Measurements from ENCODE around the gene CCDC197.

Gene CCDC197

GRCh38 chr14:94045101-94045500 lies 48.0 kb downstream of the CCDC197 start:
- DNase-seq = no peak

- DNase-seq = no peak
Measured at GRCh38 chr14:94045563-94046345, 48.7 kb downstream of the CCDC197 start.

GRCh38 chr14:94046696-94047250 lies 49.7 kb downstream of the CCDC197 start:
- DNase-seq = no peak

- DNase-seq = no peak
Measured at GRCh38 chr14:94047581-94047980, 50.5 kb downstream of the CCDC197 start.

GRCh38 chr14:94048691-94049624 lies 51.9 kb downstream of the CCDC197 start:
- DNase-seq = no peak

- DNase-seq = no peak
Measured at GRCh38 chr14:94049625-94050023, 52.5 kb downstream of the CCDC197 start.

GRCh38 chr14:94050231-94050880 lies 53.3 kb downstream of the CCDC197 start:
- DNase-seq = no peak

- DNase-seq = no peak
Measured at GRCh38 chr14:94051115-94051514, 54.0 kb downstream of the CCDC197 start.

GRCh38 chr14:94051779-94052178 lies 54.7 kb downstream of the CCDC197 start:
- DNase-seq = no peak

- DNase-seq = no peak
Measured at GRCh38 chr14:94052199-94052598, 55.1 kb downstream of the CCDC197 start.

GRCh38 chr14:94052662-94053061 lies 55.6 kb downstream of the CCDC197 start:
- DNase-seq = no peak

GRCh38 chr14:94054401-94054800 lies 57.3 kb downstream of the CCDC197 start:
- no peak for DNase-seq

- DNase-seq = no peak
Measured at GRCh38 chr14:94054936-94055335, 57.8 kb downstream of the CCDC197 start.

- no peak for DNase-seq
Measured at GRCh38 chr14:94056579-94057308, 59.6 kb downstream of the CCDC197 start.

GRCh38 chr14:94058128-94058673 lies 61.1 kb downstream of the CCDC197 start:
- DNase-seq = no peak

Data from activated T-cell treated with anti-CD3 and anti-CD28 coated beads for 4 hours (primary cell).